Smooth muscle cell (in vitro differentiated cells): Measurements from ENCODE around the gene LCN9. TPM values are rescaled to one million over a fixed set of nuclear protein-coding genes. Genes with fewer than 3 reads are reported as not detected.
"Not testable (repeated sequence)": the region's sequence is repeated elsewhere in the genome, so short reads cannot be mapped to it uniquely, and the experiment has no call there.

ENCODE experiments used
- DNase-seq: peaks from one replicate; lab custom pipeline; 2025; ENCODE audit not compliant: unreplicated experiment; lab: John Stamatoyannopoulos, UW
- H2AFZ ChIP-seq: fragments of 200-600 bp; sonication (generic); 2 replicates; pipeline ENCODE4 v1.6.0; 2016; ENCODE audit warnings: antibody characterized with exemption, low read depth, mild to moderate bottlenecking
- H3F3A ChIP-seq: fragments of 200-600 bp; sonication (generic); 2 replicates; pipeline ENCODE4 v1.6.0; 2017; ENCODE audit warnings: antibody characterized with exemption, low read depth
- H3K27ac ChIP-seq: fragments of 200-600 bp; sonication (generic); 2 replicates; pipeline ENCODE4 v1.5.1; 2016; ENCODE audit warnings: low read depth, mild to moderate bottlenecking
- H3K27me3 ChIP-seq: fragments of 200-600 bp; sonication (generic); 2 replicates; pipeline ENCODE4 v1.6.1; 2016; ENCODE audit warnings: low read depth, mild to moderate bottlenecking
- H3K36me3 ChIP-seq: fragments of 200-600 bp; sonication (generic); 2 replicates; pipeline ENCODE4 v1.5.1; 2016; ENCODE audit warnings: low read depth
- H3K4me1 ChIP-seq: fragments of 200-600 bp; sonication (generic); 2 replicates; pipeline ENCODE4 v1.5.1; 2016; ENCODE audit warnings: low read depth
- H3K4me2 ChIP-seq: fragments of 200-600 bp; sonication (generic); 2 replicates; pipeline ENCODE4 v1.6.0; 2016; ENCODE audit warnings: mild to moderate bottlenecking
- H3K4me3 ChIP-seq: fragments of 200-600 bp; sonication (generic); 2 replicates; pipeline ENCODE4 v1.5.1; 2016; ENCODE audit warnings: mild to moderate bottlenecking
- H3K79me2 ChIP-seq: fragments of 200-600 bp; sonication (generic); 2 replicates; pipeline ENCODE4 v1.6.0; 2016; ENCODE audit warnings: low read depth, mild to moderate bottlenecking
- H3K9ac ChIP-seq: fragments of 200-600 bp; sonication (generic); 2 replicates; pipeline ENCODE4 v1.6.0; 2016; ENCODE audit warnings: low read depth
- H3K9me3 ChIP-seq: fragments of 200-600 bp; sonication (generic); replicated peaks from 2 replicates; pipeline ENCODE4 v1.5.1; 2016; ENCODE audit warnings: low read depth
- H4K20me1 ChIP-seq: fragments of 200-600 bp; sonication (generic); 2 replicates; pipeline ENCODE4 v1.6.0; 2016; ENCODE audit warnings: low read depth
- CTCF ChIP-seq: fragments of 200-600 bp; sonication (generic); IDR thresholded peaks from 2 replicates; pipeline ENCODE4 v1.5.1; 2017; ENCODE audit warnings: borderline replicate concordance, mild to moderate bottlenecking, antibody characterized with exemption; ENCODE audit not compliant: insufficient read depth, poor library complexity, severe bottlenecking
- WGBS: methylation state at CpG from one replicate; pipeline ENCODE4 v1.1.7; 2016; ENCODE audit warnings: low lambda C conversion rate; 5-methylcytosine and 5-hydroxymethylcytosine counted together
- polyA plus RNA-seq: library from polyadenylated mRNA; unstranded; fragments of >200 nt; fragmentation: Nextera tagmentation; extraction: Ambion mirVana; gene quantifications from 2 replicates; pipeline ENCODE4 v1.2.1, GENCODE V29; 2016
- total RNA-seq: library from RNA; depleted of rRNA; stranded (reverse); fragments of >200 nt; gene quantifications from 2 replicates; pipeline ENCODE4 v1.2.3, GENCODE V29; 2014

Gene LCN9
- total and polyA plus RNA-seq, 2 experiments from 2014 or later: 20.8 to 22.0 TPM

- no peak overlapping the region for H3K27ac ChIP-seq
- no peak overlapping the region for H3K9ac ChIP-seq
- peaks cover 5% of the 10 kb centered on the region for H3K27me3 ChIP-seq
- no peak for DNase-seq
- H3K4me1 ChIP-seq: no peaks in the 10 kb centered on the region
- H3K9me3 ChIP-seq: no peaks in the 10 kb centered on the region
- H3F3A ChIP-seq: no peaks in the 10 kb centered on the region
- no peak overlapping the region for H2AFZ ChIP-seq
- 77% methylated on average over 11 of the region's 11 CpGs for whole genome bisulfite sequencing
- no peak for TF ChIP-seq CTCF
- H3K79me2 ChIP-seq: no peaks in the 10 kb centered on the region
- no peak overlapping the region for H3K4me3 ChIP-seq
- no peak overlapping the region for H3K4me2 ChIP-seq
- no peaks in the 10 kb centered on the region for H3K36me3 ChIP-seq
- no peaks in the 10 kb centered on the region for H4K20me1 ChIP-seq
These were observed 40.6 kb upstream of the LCN9 start for GRCh38 chr9:135622415-135623020.

- DNase-seq: no peak
- H3K4me3 ChIP-seq: no peak overlapping the region
- H3K9me3 ChIP-seq: peaks cover 5% of the 10 kb centered on the region
- no peak overlapping the region for H3K27ac ChIP-seq
- H3K9ac ChIP-seq: no peak overlapping the region
- TF ChIP-seq CTCF: no peak
- peaks cover 5% of the 10 kb centered on the region for H3K27me3 ChIP-seq
- no peaks in the 10 kb centered on the region for H3F3A ChIP-seq
- no peaks in the 10 kb centered on the region for H3K36me3 ChIP-seq
- no peaks in the 10 kb centered on the region for H4K20me1 ChIP-seq
- WGBS: 95% methylated on average over 14 of the region's 14 CpGs
- H2AFZ ChIP-seq: no peak overlapping the region
- no peaks in the 10 kb centered on the region for H3K4me1 ChIP-seq
- H3K4me2 ChIP-seq: no peak overlapping the region
- H3K79me2 ChIP-seq: no peaks in the 10 kb centered on the region
These were observed 38.8 kb upstream of the LCN9 start for GRCh38 chr9:135624282-135624681.

- Histone ChIP-seq H3K4me2 (no peak overlapping the region), H3K36me3 (no peaks in the 10 kb centered on the region), H3K27me3 (no peaks in the 10 kb centered on the region), H3K9me3 (peaks cover 5% of the 10 kb centered on the region), H2AFZ (no peak overlapping the region), H4K20me1 (no peaks in the 10 kb centered on the region), H3K79me2 (no peaks in the 10 kb centered on the region), H3F3A (no peaks in the 10 kb centered on the region), H3K4me1 (no peaks in the 10 kb centered on the region), H3K27ac (no peak overlapping the region), H3K4me3 (no peak overlapping the region), H3K9ac (no peak overlapping the region)
- WGBS: 97% methylated on average over 10 of the region's 10 CpGs
- no peak for DNase-seq
- TF ChIP-seq CTCF: no peak
These were observed 30.3 kb upstream of the LCN9 start for GRCh38 chr9:135632841-135633240.

GRCh38 chr9:135636930-135637530 is 26.1 kb upstream of the LCN9 start:
- not testable (repeated sequence) for H3K79me2 ChIP-seq, H3K27me3 ChIP-seq, H3K9me3 ChIP-seq, DNase-seq, H3K4me3 ChIP-seq, H4K20me1 ChIP-seq, H3K4me1 ChIP-seq, H3K36me3 ChIP-seq, H2AFZ ChIP-seq, H3F3A ChIP-seq, H3K27ac ChIP-seq, H3K4me2 ChIP-seq, H3K9ac ChIP-seq
- WGBS: 95% methylated on average over 7 of the region's 7 CpGs
